ENCODE data around the gene SYNDIG1. TPM values are rescaled to one million over a fixed set of nuclear protein-coding genes. Genes with fewer than 3 reads are reported as not detected.

Gene SYNDIG1
- polyA plus RNA-seq, 1 donor from 2014 or later: 0.22 TPM

DNA sequence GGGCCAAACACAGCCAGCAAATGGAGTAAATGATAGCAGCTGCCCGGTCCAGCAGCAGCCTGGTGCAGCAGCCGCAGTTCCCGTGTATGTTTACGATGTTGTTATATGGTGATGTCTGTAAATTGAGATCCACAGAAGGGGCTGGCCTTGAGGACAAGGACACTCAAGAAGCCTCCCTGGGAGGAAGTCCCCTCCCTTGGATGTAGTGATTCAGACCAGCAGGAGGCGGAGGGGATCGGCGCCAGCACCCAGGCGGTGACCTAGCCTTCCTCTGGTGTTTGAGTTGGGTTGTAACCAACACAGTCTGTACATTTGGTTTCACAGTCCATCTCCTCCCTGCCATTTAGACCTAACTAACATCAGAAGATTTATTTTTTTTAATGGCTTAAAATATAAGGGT, 187.8 kb downstream of the SYNDIG1 start:
- Histone ChIP-seq H3K9ac (ENCODE audit: low read length) (no peak overlapping the region), H2AFZ (ENCODE audit: low read depth, low read length) (no peak overlapping the region), H3K27ac (ENCODE audit: low read length) (no peak overlapping the region), H3K36me3 (ENCODE audit: insufficient read depth, low read length) (no peaks in the 10 kb centered on the region), H3K4me3 (ENCODE audit: low read length) (no peak overlapping the region), H3K27me3 (ENCODE audit: insufficient read depth, low read depth, low read length) (no peaks in the 10 kb centered on the region), H3F3A (ENCODE audit: insufficient read depth, low read length, poor library complexity, severe bottlenecking) (no peaks in the 10 kb centered on the region), H3K9me3 (ENCODE audit: low read length) (no peaks in the 10 kb centered on the region), H3K79me2 (replicated peaks; ENCODE audit: insufficient read depth, low read length) (no peaks in the 10 kb centered on the region), H3K4me2 (ENCODE audit: low read length) (no peak overlapping the region), H4K20me1 (ENCODE audit: insufficient read depth) (no peaks in the 10 kb centered on the region), H3K9me2 (ENCODE audit: insufficient read depth, low read length) (no peaks in the 10 kb centered on the region)
- TF ChIP-seq, protein P1, sequence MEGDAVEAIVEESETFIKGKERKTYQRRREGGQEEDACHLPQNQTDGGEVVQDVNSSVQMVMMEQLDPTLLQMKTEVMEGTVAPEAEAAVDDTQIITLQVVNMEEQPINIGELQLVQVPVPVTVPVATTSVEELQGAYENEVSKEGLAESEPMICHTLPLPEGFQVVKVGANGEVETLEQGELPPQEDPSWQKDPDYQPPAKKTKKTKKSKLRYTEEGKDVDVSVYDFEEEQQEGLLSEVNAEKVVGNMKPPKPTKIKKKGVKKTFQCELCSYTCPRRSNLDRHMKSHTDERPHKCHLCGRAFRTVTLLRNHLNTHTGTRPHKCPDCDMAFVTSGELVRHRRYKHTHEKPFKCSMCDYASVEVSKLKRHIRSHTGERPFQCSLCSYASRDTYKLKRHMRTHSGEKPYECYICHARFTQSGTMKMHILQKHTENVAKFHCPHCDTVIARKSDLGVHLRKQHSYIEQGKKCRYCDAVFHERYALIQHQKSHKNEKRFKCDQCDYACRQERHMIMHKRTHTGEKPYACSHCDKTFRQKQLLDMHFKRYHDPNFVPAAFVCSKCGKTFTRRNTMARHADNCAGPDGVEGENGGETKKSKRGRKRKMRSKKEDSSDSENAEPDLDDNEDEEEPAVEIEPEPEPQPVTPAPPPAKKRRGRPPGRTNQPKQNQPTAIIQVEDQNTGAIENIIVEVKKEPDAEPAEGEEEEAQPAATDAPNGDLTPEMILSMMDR (IDR thresholded peaks at IDR 0.05; ENCODE audit: poor library complexity, severe bottlenecking): no peak
- TF ChIP-seq EZH2 (IDR thresholded peaks at IDR 0.05; ENCODE audit: borderline replicate concordance, insufficient read depth, low read length, poor library complexity, severe bottlenecking) (no peak), MXI1 (conservative IDR thresholded peaks at IDR 0.05; ENCODE audit: poor library complexity, severe bottlenecking) (no peak), POLR2AphosphoS5 (IDR thresholded peaks at IDR 0.05) (no peak), EP300 (conservative IDR thresholded peaks at IDR 0.05; ENCODE audit: poor library complexity, severe bottlenecking) (no peak), RAD21 (conservative IDR thresholded peaks at IDR 0.05) (no peak), SMC3 (conservative IDR thresholded peaks at IDR 0.05; ENCODE audit: poor library complexity) (no peak), TAF1 (IDR thresholded peaks at IDR 0.05; ENCODE audit: low read depth) (no peak)
- TF ChIP-seq, protein P2, sequence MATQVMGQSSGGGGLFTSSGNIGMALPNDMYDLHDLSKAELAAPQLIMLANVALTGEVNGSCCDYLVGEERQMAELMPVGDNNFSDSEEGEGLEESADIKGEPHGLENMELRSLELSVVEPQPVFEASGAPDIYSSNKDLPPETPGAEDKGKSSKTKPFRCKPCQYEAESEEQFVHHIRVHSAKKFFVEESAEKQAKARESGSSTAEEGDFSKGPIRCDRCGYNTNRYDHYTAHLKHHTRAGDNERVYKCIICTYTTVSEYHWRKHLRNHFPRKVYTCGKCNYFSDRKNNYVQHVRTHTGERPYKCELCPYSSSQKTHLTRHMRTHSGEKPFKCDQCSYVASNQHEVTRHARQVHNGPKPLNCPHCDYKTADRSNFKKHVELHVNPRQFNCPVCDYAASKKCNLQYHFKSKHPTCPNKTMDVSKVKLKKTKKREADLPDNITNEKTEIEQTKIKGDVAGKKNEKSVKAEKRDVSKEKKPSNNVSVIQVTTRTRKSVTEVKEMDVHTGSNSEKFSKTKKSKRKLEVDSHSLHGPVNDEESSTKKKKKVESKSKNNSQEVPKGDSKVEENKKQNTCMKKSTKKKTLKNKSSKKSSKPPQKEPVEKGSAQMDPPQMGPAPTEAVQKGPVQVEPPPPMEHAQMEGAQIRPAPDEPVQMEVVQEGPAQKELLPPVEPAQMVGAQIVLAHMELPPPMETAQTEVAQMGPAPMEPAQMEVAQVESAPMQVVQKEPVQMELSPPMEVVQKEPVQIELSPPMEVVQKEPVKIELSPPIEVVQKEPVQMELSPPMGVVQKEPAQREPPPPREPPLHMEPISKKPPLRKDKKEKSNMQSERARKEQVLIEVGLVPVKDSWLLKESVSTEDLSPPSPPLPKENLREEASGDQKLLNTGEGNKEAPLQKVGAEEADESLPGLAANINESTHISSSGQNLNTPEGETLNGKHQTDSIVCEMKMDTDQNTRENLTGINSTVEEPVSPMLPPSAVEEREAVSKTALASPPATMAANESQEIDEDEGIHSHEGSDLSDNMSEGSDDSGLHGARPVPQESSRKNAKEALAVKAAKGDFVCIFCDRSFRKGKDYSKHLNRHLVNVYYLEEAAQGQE (IDR thresholded peaks at IDR 0.05; ENCODE audit: borderline replicate concordance): no peak

DNA sequence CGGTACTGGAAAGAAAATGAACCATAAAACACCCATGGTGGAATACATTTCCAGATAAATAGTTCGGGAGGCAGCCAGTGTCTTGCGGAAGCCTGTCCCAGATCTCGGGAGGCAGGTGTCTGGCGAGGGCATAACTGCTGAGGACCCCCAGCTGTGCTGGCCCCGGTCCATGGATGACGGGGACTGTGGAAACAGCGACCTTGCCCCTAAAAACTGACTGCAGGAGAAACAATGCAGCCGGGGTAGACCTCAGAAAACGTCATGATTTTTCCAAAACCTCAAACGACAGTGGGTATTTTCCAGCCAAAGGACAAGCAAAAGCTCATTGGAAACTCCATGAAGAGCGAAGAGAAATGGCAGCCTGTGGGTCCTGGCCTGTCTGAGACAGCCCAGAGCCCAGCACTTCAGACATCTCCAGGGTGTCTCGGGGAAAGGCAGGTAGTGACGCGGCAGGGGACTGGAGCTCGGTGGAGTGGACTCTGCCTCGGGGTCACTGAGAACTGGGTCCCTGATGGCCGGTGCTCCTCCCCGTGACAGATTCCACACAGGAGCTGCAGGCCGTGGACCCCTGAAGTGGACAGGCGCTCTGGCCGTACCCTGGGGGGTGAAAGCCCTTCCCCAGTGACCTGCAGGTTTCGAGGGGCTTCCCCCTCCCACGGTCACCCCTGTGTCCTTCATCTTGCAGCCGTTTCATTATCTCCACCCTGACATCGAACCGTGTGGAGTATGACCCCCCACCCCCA, 188.6 kb downstream of the SYNDIG1 start:
- Histone ChIP-seq H3K4me2 (ENCODE audit: low read length) (no peak overlapping the region), H3K9me3 (ENCODE audit: low read length) (no peaks in the 10 kb centered on the region), H4K20me1 (ENCODE audit: insufficient read depth) (no peaks in the 10 kb centered on the region), H3K27ac (ENCODE audit: low read length) (no peak overlapping the region), H2AFZ (ENCODE audit: low read depth, low read length) (no peak overlapping the region), H3F3A (ENCODE audit: insufficient read depth, low read length, poor library complexity, severe bottlenecking) (no peaks in the 10 kb centered on the region), H3K9ac (ENCODE audit: low read length) (no peak overlapping the region), H3K27me3 (ENCODE audit: insufficient read depth, low read depth, low read length) (no peaks in the 10 kb centered on the region), H3K9me2 (ENCODE audit: insufficient read depth, low read length) (no peaks in the 10 kb centered on the region), H3K79me2 (replicated peaks; ENCODE audit: insufficient read depth, low read length) (no peaks in the 10 kb centered on the region), H3K4me3 (ENCODE audit: low read length) (no peak overlapping the region), H3K36me3 (ENCODE audit: insufficient read depth, low read length) (no peaks in the 10 kb centered on the region)
- TF ChIP-seq EP300 (conservative IDR thresholded peaks at IDR 0.05; ENCODE audit: poor library complexity, severe bottlenecking): no peak
- TF ChIP-seq POLR2AphosphoS5 (IDR thresholded peaks at IDR 0.05): no peak
- TF ChIP-seq RAD21 (conservative IDR thresholded peaks at IDR 0.05): no peak
- TF ChIP-seq, protein P1 (IDR thresholded peaks at IDR 0.05; ENCODE audit: poor library complexity, severe bottlenecking): no peak
- TF ChIP-seq EZH2 (IDR thresholded peaks at IDR 0.05; ENCODE audit: borderline replicate concordance, insufficient read depth, low read length, poor library complexity, severe bottlenecking): no peak
- TF ChIP-seq TAF1 (IDR thresholded peaks at IDR 0.05; ENCODE audit: low read depth): no peak
- TF ChIP-seq, protein P2 (IDR thresholded peaks at IDR 0.05; ENCODE audit: borderline replicate concordance): no peak
- TF ChIP-seq SMC3 (conservative IDR thresholded peaks at IDR 0.05; ENCODE audit: poor library complexity): no peak
